ENCODE measurements around the gene KANSL1L. TPM values are rescaled to one million over a fixed set of nuclear protein-coding genes. Genes with fewer than 3 reads are reported as not detected.
A peak's percentile ranks its signal among the peaks of the same experiment; 100 is the strongest.
"Not testable (repeated sequence)": the region's sequence is repeated elsewhere in the genome, so short reads cannot be mapped to it uniquely, and the experiment has no call there.

KANSL1L gene
- total RNA-seq, 1 donor from 2014 or later: 21.0 TPM

DNA sequence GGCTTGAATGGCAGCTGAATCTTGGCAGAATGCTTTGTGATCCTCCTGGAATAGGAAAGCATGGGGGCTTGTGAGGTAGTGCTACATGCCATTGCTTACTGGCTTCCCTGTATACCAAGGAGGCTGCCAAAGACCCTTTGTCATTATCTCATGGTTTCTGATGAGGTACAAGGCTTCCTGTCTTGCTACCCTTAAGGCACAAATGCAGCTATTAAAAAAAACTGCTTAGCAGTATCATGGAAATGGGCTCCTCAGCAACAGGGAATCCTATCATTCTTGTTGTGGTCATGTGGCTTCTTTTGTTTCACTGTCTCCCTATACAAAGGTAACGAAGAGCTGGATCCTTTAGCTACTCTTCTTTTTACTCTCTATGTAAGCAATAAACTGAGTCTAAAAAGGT lies 6.6 kb upstream of the KANSL1L start:
- H3K27me3 Mint-ChIP-seq (ENCODE audit: unreplicated experiment): peaks cover 78% of the 10 kb centered on the region
- no peak overlapping the region for H3K4me3 Mint-ChIP-seq (ENCODE audit: unreplicated experiment)
- peaks cover 5% of the 10 kb centered on the region for H3K9me3 Mint-ChIP-seq (ENCODE audit: unreplicated experiment)
- TF ChIP-seq, protein P1, sequence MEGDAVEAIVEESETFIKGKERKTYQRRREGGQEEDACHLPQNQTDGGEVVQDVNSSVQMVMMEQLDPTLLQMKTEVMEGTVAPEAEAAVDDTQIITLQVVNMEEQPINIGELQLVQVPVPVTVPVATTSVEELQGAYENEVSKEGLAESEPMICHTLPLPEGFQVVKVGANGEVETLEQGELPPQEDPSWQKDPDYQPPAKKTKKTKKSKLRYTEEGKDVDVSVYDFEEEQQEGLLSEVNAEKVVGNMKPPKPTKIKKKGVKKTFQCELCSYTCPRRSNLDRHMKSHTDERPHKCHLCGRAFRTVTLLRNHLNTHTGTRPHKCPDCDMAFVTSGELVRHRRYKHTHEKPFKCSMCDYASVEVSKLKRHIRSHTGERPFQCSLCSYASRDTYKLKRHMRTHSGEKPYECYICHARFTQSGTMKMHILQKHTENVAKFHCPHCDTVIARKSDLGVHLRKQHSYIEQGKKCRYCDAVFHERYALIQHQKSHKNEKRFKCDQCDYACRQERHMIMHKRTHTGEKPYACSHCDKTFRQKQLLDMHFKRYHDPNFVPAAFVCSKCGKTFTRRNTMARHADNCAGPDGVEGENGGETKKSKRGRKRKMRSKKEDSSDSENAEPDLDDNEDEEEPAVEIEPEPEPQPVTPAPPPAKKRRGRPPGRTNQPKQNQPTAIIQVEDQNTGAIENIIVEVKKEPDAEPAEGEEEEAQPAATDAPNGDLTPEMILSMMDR (IDR thresholded peaks at IDR 0.05): no peak
- no peak for DNase-seq (ENCODE audit: extremely low spot score, unreplicated experiment)
- H3K36me3 Mint-ChIP-seq (ENCODE audit: unreplicated experiment): no peaks in the 10 kb centered on the region
- no peak overlapping the region for H3K27ac Mint-ChIP-seq (ENCODE audit: unreplicated experiment)
- peaks cover under 1% of the 10 kb centered on the region for H3K4me1 Mint-ChIP-seq (ENCODE audit: unreplicated experiment)

DNA sequence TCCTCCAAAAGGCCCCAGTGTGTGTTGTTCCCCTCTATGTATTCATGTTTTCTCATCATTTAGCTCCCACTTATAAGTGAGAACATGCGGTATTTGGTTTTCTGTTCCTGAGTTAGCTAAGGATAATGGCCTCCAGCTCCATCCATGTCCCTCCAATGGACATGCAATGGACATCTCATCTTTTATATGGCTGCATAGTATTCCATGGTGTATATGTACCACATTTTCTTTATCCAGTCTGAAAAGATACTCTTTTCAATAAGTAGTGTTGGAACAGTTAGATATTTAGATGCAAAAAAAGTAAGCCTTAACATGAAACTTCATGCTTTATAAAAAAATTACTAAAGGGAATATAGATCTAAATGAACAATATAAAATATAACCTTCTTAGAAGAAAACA lies 5.9 kb upstream of the KANSL1L start:
- not testable (repeated sequence) for DNase-seq (ENCODE audit: extremely low spot score, unreplicated experiment); H3K9me3 Mint-ChIP-seq (ENCODE audit: unreplicated experiment); H3K4me1 Mint-ChIP-seq (ENCODE audit: unreplicated experiment); H3K36me3 Mint-ChIP-seq (ENCODE audit: unreplicated experiment); H3K4me3 Mint-ChIP-seq (ENCODE audit: unreplicated experiment); H3K27ac Mint-ChIP-seq (ENCODE audit: unreplicated experiment)
- peaks cover 74% of the 10 kb centered on the region for H3K27me3 Mint-ChIP-seq (ENCODE audit: unreplicated experiment)

DNA sequence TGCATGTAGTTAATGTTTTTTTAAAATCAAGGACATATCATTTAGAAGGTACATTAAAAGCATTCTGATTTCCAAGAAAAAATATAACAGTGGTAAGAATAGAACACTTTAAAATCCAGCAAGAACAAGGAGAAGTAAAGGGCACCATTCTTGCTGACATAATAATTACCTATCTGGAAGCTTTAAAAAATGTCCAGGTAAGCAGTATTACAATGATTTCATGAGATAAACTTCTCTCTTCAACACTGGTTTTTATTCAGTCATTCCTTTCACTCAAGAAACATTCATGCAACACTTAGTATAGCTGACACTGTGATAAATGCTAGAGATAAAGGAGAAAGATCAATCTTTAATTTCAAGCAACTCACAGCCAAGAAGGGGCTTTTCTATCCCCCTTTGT lies 2.9 kb upstream of the KANSL1L start:
- H3K4me3 Mint-ChIP-seq (ENCODE audit: unreplicated experiment): no peak overlapping the region
- peaks cover 49% of the 10 kb centered on the region for H3K27me3 Mint-ChIP-seq (ENCODE audit: unreplicated experiment)
- DNase-seq (ENCODE audit: extremely low spot score, unreplicated experiment): no peak
- H3K27ac Mint-ChIP-seq (ENCODE audit: unreplicated experiment): no peak overlapping the region
- no peaks in the 10 kb centered on the region for H3K9me3 Mint-ChIP-seq (ENCODE audit: unreplicated experiment)
- H3K4me1 Mint-ChIP-seq (ENCODE audit: unreplicated experiment): peaks cover 15% of the 10 kb centered on the region
- TF ChIP-seq, protein P1 (IDR thresholded peaks at IDR 0.05): no peak
- no peaks in the 10 kb centered on the region for H3K36me3 Mint-ChIP-seq (ENCODE audit: unreplicated experiment)

DNA sequence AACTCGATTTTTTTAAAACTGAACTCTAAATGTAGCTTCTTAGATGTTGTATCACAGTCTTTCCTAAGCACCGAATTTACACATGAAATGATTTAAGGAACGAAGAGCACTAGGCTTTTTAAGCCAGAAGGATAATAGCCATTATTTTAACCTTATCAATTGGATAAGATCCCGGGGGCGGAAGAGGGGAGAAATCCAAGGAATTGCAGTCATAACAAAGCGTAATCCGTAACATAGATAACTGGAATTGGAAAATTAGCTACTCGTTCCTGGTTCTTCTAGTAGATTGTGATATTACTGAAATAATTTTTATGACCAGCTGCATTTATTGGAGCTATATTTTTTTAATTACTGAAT lies 988 bp upstream of the KANSL1L start:
- no peak for DNase-seq (ENCODE audit: extremely low spot score, unreplicated experiment)
- TF ChIP-seq, protein P1 (IDR thresholded peaks at IDR 0.05): no peak
- Mint-ChIP-seq H3K9me3 (ENCODE audit: unreplicated experiment) (no peaks in the 10 kb centered on the region), H3K4me1 (ENCODE audit: unreplicated experiment) (peaks cover 30% of the 10 kb centered on the region), H3K36me3 (ENCODE audit: unreplicated experiment) (no peaks in the 10 kb centered on the region), H3K27me3 (ENCODE audit: unreplicated experiment) (peaks cover 31% of the 10 kb centered on the region), H3K27ac (ENCODE audit: unreplicated experiment) (peak overlapping the region; percentile 96), H3K4me3 (ENCODE audit: unreplicated experiment) (peak overlapping the region; percentile 92)

DNA sequence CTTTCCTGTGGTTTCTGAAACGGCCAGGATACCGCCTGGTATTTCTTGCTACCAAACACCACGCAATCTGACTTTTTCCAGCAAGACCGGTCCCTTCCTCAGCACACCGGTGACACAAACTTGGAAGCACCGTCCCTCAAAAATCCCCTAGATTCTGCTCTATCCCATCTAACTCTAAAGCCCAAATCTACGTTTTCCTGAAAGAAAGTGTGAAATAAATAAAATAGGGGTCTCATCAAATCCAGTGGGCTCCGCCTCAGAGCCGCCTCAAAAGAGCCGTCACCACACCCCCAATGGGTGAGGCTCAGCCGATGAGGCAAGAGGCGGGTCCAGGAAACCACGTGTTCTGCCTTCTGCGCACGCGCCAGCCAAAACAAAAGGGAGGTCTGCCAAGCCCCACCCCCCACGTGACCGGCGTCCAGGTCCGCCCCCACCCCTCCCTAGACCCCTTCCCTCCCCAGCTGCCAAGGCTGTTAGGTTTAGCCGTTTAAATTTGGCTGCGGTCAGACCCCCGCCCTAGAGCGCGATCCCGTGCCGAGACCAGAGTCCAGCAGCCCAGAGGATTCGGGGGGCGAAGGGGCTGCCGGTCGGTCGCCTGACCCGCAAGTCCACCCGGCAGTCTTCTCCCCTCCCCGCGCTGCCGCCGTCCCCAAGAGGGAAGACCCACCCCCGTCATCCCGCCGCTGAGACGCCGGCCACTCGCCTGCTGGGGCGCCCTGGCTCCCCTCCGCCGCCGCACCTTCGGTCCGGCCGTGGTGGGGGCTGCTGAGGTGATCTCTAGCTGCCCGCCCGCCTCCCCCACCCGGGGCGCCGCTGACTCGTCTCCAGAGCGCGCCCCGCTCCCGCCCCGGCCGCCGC lies 534 bp downstream of the KANSL1L start:
- H3K9me3 Mint-ChIP-seq (ENCODE audit: unreplicated experiment): no peaks in the 10 kb centered on the region
- H3K4me1 Mint-ChIP-seq (ENCODE audit: unreplicated experiment): peaks cover 35% of the 10 kb centered on the region
- H3K27ac Mint-ChIP-seq (ENCODE audit: unreplicated experiment): peak overlapping the region; percentile 100
- TF ChIP-seq, protein P1 (IDR thresholded peaks at IDR 0.05): no peak
- peaks cover 16% of the 10 kb centered on the region for H3K27me3 Mint-ChIP-seq (ENCODE audit: unreplicated experiment)
- peak overlapping the region; percentile 96 for H3K4me3 Mint-ChIP-seq (ENCODE audit: unreplicated experiment)
- H3K36me3 Mint-ChIP-seq (ENCODE audit: unreplicated experiment): no peaks in the 10 kb centered on the region
- DNase-seq (ENCODE audit: extremely low spot score, unreplicated experiment): peak; percentile 99
